Loucy (cell line): ENCODE data around the gene MAP3K19.

Experiments used
- EZH2phosphoT487 ChIP-seq: fragments of 200-600 bp; IDR thresholded peaks from 2 replicates; pipeline ENCODE4 v1.6.1; 2018; ENCODE audit warnings: antibody characterized with exemption, mild to moderate bottlenecking, moderate library complexity, borderline replicate concordance
- TF ChIP-seq, protein P1 (sequence below): fragments of 200-600 bp; sonication (generic); conservative IDR thresholded peaks from 2 replicates; pipeline ENCODE4 v1.5.1; 2014; ENCODE audit warnings: mild to moderate bottlenecking, antibody characterized with exemption, low read length

DNA sequence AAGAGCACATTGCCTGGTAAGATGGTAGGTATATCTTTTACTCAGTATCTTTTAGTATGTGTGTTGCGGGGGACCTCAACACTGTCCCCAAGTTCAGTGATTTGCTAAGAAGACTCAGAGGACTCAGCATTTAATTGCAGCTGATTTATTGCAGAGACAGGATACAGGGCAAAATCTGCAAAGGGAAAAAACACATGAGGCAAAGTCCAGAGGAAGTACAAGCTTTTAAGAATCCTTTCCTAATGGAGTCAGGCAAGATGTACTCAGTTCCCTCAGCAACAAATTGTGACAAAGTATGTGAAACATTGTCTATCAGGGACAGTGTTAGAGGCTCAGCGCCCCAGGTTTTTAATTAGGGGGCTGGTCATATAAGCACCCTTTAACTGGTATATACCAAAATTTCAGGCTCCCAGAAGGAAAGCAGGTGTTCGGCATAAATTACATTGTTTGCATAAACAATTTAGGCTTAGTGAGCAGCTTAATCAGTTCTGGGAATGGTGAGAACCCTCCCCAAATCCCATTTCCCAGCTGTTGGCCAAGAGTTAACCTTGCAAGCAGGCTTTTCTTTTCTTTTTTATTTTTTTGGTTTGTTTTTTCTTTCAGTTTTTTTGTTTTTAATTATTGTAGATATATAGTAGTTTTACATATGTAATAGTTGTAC is 46.6 kb upstream of the MAP3K19 start:
- TF ChIP-seq, protein P1, sequence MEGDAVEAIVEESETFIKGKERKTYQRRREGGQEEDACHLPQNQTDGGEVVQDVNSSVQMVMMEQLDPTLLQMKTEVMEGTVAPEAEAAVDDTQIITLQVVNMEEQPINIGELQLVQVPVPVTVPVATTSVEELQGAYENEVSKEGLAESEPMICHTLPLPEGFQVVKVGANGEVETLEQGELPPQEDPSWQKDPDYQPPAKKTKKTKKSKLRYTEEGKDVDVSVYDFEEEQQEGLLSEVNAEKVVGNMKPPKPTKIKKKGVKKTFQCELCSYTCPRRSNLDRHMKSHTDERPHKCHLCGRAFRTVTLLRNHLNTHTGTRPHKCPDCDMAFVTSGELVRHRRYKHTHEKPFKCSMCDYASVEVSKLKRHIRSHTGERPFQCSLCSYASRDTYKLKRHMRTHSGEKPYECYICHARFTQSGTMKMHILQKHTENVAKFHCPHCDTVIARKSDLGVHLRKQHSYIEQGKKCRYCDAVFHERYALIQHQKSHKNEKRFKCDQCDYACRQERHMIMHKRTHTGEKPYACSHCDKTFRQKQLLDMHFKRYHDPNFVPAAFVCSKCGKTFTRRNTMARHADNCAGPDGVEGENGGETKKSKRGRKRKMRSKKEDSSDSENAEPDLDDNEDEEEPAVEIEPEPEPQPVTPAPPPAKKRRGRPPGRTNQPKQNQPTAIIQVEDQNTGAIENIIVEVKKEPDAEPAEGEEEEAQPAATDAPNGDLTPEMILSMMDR: no peak
- TF ChIP-seq EZH2phosphoT487: no peak
